Measurements from ENCODE around the gene KCNIP1. TPM values are rescaled to one million over a fixed set of nuclear protein-coding genes. Genes with fewer than 3 reads are reported as not detected.
"Not testable (repeated sequence)": the region's sequence is repeated elsewhere in the genome, so short reads cannot be mapped to it uniquely, and the experiment has no call there.

The KCNIP1 gene
- total RNA-seq, 4 donors from 2014 or later: not detected

DNA sequence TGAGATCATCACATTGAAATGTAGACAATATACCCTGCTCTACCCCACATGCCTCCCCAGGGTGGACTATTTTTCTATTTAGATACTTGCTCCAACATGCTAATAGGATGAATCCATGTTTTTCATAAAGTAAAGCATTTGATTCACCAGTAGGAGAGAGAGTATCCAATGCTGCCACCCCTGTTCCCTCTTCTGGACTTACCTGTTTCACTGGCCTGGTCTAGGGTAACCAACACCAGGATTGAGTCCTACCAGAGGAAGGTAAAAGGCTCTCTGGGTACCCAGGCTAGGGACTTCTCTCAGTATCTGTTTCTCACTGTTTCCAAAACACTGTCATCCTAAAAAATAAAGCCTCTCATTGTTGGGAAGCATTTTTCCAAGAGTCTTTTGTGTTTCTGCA lies 249.5 kb downstream of the KCNIP1 start:
- H3K9me3 ChIP-seq: no peaks in the 10 kb centered on the region
- H3K36me3 ChIP-seq: no peaks in the 10 kb centered on the region
- H3K4me3 ChIP-seq: no peak overlapping the region
- no peak for DNase-seq
- peaks cover 0 to 8% (median 0%) of the 10 kb centered on the region in 4 donors for H3K27me3 ChIP-seq
- TF ChIP-seq, protein P1, sequence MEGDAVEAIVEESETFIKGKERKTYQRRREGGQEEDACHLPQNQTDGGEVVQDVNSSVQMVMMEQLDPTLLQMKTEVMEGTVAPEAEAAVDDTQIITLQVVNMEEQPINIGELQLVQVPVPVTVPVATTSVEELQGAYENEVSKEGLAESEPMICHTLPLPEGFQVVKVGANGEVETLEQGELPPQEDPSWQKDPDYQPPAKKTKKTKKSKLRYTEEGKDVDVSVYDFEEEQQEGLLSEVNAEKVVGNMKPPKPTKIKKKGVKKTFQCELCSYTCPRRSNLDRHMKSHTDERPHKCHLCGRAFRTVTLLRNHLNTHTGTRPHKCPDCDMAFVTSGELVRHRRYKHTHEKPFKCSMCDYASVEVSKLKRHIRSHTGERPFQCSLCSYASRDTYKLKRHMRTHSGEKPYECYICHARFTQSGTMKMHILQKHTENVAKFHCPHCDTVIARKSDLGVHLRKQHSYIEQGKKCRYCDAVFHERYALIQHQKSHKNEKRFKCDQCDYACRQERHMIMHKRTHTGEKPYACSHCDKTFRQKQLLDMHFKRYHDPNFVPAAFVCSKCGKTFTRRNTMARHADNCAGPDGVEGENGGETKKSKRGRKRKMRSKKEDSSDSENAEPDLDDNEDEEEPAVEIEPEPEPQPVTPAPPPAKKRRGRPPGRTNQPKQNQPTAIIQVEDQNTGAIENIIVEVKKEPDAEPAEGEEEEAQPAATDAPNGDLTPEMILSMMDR (IDR thresholded peaks at IDR 0.05): no peak
- no peak for TF ChIP-seq POLR2A (IDR thresholded peaks at IDR 0.05)
- peak overlapping the region in 2 of 4 donors; percentile 56 to 77 for H3K27ac ChIP-seq
- intact Hi-C loops (cut with DNase I): no loop called here
- H3K4me1 ChIP-seq: peaks cover 5 to 84% (median 16%) of the 10 kb centered on the region in 3 donors

DNA sequence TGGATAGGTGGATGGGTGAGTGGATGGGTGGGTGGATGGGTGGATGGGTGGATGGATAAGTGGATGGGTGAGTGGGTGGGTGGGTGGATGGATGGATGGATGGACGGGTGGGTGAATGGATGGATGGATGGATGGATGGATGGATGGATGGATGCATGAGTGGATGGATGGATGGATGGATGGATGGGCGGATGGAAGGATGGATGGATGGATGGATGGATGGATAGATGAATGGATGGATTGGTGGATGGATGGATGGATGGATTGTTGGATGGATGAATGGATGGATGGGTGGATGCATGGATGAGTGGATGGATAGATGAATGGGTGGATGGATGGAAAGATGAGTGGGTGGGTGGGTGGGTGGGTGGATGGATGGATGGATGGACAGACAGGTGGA lies 250.7 kb downstream of the KCNIP1 start:
- WGBS, 2 donors: 77 to 88% methylated on average over 2 of the region's 2 CpGs
- H3K27me3 ChIP-seq; intact Hi-C loops (cut with DNase I); H3K9me3 ChIP-seq; DNase-seq; H3K36me3 ChIP-seq; H3K4me3 ChIP-seq; H3K27ac ChIP-seq: not testable (repeated sequence)
- peaks cover 5 to 74% (median 16%) of the 10 kb centered on the region in 3 donors for H3K4me1 ChIP-seq

DNA sequence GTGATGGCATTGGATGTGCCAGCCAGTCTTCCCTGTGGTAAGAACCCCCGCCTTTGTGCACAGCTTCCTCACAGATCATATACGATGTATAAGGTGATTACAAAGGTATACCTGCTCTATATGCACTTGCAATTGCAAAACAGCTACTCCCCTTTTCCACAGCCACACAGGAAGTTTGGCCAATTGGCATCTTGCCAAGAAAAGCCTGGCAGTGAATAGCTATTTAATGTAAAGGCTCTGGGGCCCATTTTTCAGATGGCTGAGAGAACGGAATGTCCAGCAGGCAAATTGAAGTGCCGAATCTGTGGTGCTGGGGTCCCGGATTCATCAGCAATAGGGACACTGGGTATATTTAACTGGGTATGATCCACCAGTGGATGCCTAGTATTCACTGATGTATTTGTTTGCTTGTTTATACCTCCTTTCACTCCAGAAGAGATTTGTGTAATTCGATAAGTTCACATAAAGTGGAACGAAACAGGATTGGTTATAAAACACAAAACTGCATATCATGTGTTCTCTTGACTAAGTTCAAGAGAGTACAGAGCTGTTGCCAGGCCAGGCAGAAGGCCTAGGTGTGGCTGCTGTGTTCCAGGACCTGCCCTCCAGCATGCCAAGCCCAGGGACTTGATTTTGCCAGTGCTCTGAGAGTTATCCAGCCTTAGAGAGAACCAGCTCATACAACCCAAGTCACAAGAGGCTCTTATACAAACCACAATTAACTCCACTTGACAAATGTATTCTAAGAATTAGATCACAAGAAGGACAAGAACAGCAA lies 252.0 kb downstream of the KCNIP1 start:
- no peaks in the 10 kb centered on the region for H3K9me3 ChIP-seq
- no peak for TF ChIP-seq POLR2A (IDR thresholded peaks at IDR 0.05)
- TF ChIP-seq, protein P1 (IDR thresholded peaks at IDR 0.05): no peak
- intact Hi-C loops (cut with DNase I): no loop called here
- H3K36me3 ChIP-seq: no peaks in the 10 kb centered on the region
- DNase-seq: no peak
- H3K27ac ChIP-seq: peak overlapping the region; percentile 7 to 88 (median 58)
- H3K27me3 ChIP-seq: peaks cover 0 to 5% (median 0%) of the 10 kb centered on the region in 4 donors
- no peak overlapping the region for H3K4me3 ChIP-seq
- 47 to 49% methylated on average over 7 of the region's 7 CpGs for WGBS, 2 donors
- H3K4me1 ChIP-seq: peaks cover 5 to 61% (median 16%) of the 10 kb centered on the region in 3 donors

DNA sequence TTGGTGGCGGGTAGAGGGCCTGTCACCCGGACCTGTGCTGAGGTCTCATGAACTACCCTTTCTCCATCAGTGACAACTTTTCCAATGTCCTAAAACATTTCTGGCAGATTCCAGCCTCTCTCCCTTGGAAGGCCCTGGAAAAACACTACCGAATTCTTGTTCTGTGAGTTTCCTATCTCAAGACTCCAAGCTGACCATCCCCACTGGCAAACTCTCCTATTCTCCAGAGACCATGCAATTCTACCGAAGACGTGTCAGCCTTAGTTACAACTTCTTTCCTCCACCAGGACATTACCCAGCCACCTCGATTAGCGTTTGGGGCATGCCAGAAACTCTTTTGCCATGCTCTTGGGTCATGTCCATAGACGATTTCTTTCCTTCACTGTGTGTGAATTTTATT lies 252.9 kb downstream of the KCNIP1 start:
- Histone ChIP-seq H3K27ac (peak overlapping the region; percentile 29 to 88 (median 58)), H3K4me1 (peaks cover 5 to 52% (median 14%) of the 10 kb centered on the region in 3 donors), H3K4me3 (no peak overlapping the region), H3K36me3 (no peaks in the 10 kb centered on the region), H3K27me3 (no peaks in the 10 kb centered on the region), H3K9me3 (no peaks in the 10 kb centered on the region)
- WGBS, 2 donors: 87% methylated on average over 8 of the region's 8 CpGs
- TF ChIP-seq, protein P1 (IDR thresholded peaks at IDR 0.05): no peak
- no peak for TF ChIP-seq POLR2A (IDR thresholded peaks at IDR 0.05)
- intact Hi-C loops (cut with DNase I): no loop called here
- DNase-seq: no peak

DNA sequence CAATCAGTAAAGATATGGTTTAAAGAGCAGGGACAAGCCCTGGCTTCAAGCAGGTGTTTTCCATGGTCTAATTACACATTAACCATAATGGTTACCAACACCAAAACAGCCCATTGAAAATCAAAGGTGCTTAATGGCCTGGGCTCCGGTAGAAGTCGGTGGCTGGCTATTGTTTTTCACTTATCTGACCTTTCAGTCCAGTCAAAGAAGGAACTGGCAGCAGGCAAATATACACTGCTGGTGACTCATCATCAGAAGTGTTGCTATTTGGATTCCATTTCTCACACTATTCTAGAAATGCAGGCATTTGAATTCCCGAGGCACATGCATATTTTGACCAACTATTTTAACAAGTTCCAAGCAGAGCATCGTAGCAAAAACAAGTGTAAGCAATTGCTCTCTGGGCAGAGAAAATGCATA lies 253.4 kb downstream of the KCNIP1 start:
- DNase-seq: no peak
- Histone ChIP-seq H3K4me1 (peaks cover 5 to 47% (median 10%) of the 10 kb centered on the region in 3 donors), H3K27ac (peak overlapping the region; percentile 11 to 88 (median 58)), H3K9me3 (no peaks in the 10 kb centered on the region), H3K27me3 (no peaks in the 10 kb centered on the region), H3K4me3 (no peak overlapping the region), H3K36me3 (no peaks in the 10 kb centered on the region)
- TF ChIP-seq, protein P1 (IDR thresholded peaks at IDR 0.05): no peak
- no peak for TF ChIP-seq POLR2A (IDR thresholded peaks at IDR 0.05)
- intact Hi-C loops (cut with DNase I): no loop called here
- 18 to 25% methylated on average over 4 of the region's 4 CpGs for WGBS, 2 donors

Measured in esophagus squamous epithelium (tissue), 5 donors.